IMR-90 (cell line): ENCODE data around the gene KRTAP1-5. TPM values are rescaled to one million over a fixed set of nuclear protein-coding genes. Genes with fewer than 3 reads are reported as not detected.
A peak's percentile ranks its signal among the peaks of the same experiment; 100 is the strongest.

ENCODE experiments used
- ATAC-seq: fragments of 200-7000 bp; cut with Tn5 transposase; 2 replicates; pipeline ENCODE4 v1.9.1; 2020; ENCODE audit warnings: low read depth, mild to moderate bottlenecking, moderate library complexity
- BruUV-seq: library from RNA; stranded (reverse); fragments of 400-500 nt; replicated peaks from 2 replicates; lab custom pipeline; 2021; lab: Mats Ljungman, UMichigan
- CTCF ChIA-PET: fragments of 300-600 bp; formaldehyde crosslinking; extraction: SDS; loops from one replicate; lab custom pipeline; 2021; ENCODE audit warnings: antibody characterized with exemption; lab: Yijun Ruan, JAX
- POLR2A ChIA-PET: fragments of 300-600 bp; sonication (Branson Sonifier 250); formaldehyde crosslinking; loops from one replicate; lab custom pipeline; 2022; ENCODE audit warnings: antibody characterized with exemption; ENCODE audit not compliant: unreplicated experiment; lab: Charles Lee
- DNase-seq: peaks from one replicate; pipeline ENCODE4 v3.0.0; 2013
- H2AFZ ChIP-seq: replicated peaks from 2 replicates; pipeline ENCODE3; 2013; ENCODE audit warnings: low read length, mild to moderate bottlenecking; ENCODE audit not compliant: poor library complexity
- H2AK5ac ChIP-seq: 2 replicates; pipeline ENCODE4 v1.6.1; 2013; ENCODE audit warnings: low read depth, low read length, inconsistent platforms
- H2AK9ac ChIP-seq: replicated peaks from 2 replicates; pipeline ENCODE3; 2013; ENCODE audit warnings: mild to moderate bottlenecking, low read depth, low read length, moderate library complexity; ENCODE audit not compliant: poor library complexity
- H2BK120ac ChIP-seq: 2 replicates; pipeline ENCODE4 v1.6.1; 2013; ENCODE audit warnings: low read depth, low read length, inconsistent platforms
- H2BK15ac ChIP-seq: 3 replicates; pipeline ENCODE4 v1.6.1; 2013; ENCODE audit warnings: low read depth, low read length, inconsistent platforms
- H2BK20ac ChIP-seq: 2 replicates; pipeline ENCODE4 v1.6.1; 2013; ENCODE audit warnings: low read depth, mild to moderate bottlenecking, inconsistent platforms, low read length, moderate library complexity
- H2BK5ac ChIP-seq: 2 replicates; pipeline ENCODE4 v1.6.1; 2013; ENCODE audit warnings: mild to moderate bottlenecking, low read depth, low read length, inconsistent platforms; ENCODE audit not compliant: poor library complexity, severe bottlenecking
- H3K14ac ChIP-seq: replicated peaks from 2 replicates; pipeline ENCODE4 v1.6.1; 2013; ENCODE audit warnings: low read depth, low read length, inconsistent platforms
- H3K18ac ChIP-seq: 2 replicates; pipeline ENCODE4 v1.6.1; 2013; ENCODE audit warnings: low read depth, low read length, control low read depth
- H3K23ac ChIP-seq: 2 replicates; pipeline ENCODE4 v1.6.1; 2013; ENCODE audit warnings: low read depth, low read length, inconsistent platforms
- H3K27ac ChIP-seq: 2 replicates; pipeline ENCODE4 v1.5.1; 2013; ENCODE audit warnings: mild to moderate bottlenecking, control low read depth, low read length; ENCODE audit not compliant: insufficient read depth
- H3K27me3 ChIP-seq: 2 replicates; pipeline ENCODE4 v1.6.1; 2013; ENCODE audit warnings: low read length; ENCODE audit not compliant: control insufficient read depth, insufficient read depth
- H3K36me3 ChIP-seq: 2 replicates; pipeline ENCODE4 v1.6.1; 2013; ENCODE audit warnings: low read length, mixed read lengths; ENCODE audit not compliant: control insufficient read depth, insufficient read depth
- H3K4ac ChIP-seq: 2 replicates; pipeline ENCODE4 v1.6.1; 2013; ENCODE audit warnings: low read depth, low read length, inconsistent platforms
- H3K4me1 ChIP-seq: 2 replicates; pipeline ENCODE4 v1.6.1; 2013; ENCODE audit warnings: low read length, mixed read lengths; ENCODE audit not compliant: control insufficient read depth, insufficient read depth
- H3K4me2 ChIP-seq: 2 replicates; pipeline ENCODE4 v1.6.1; 2013; ENCODE audit warnings: low read depth, mild to moderate bottlenecking, control low read depth, low read length, moderate library complexity
- H3K4me3 ChIP-seq: 2 replicates; pipeline ENCODE4 v1.5.1; 2013; ENCODE audit warnings: low read depth, mild to moderate bottlenecking, control low read depth, low read length, moderate library complexity; ENCODE audit not compliant: insufficient read depth
- H3K56ac ChIP-seq: 2 replicates; pipeline ENCODE4 v1.6.1; 2013; ENCODE audit warnings: low read length, inconsistent platforms; ENCODE audit not compliant: insufficient read depth; ENCODE audit errors: extremely low read depth
- H3K79me1 ChIP-seq, 2 experiments: 2 replicates each; pipeline ENCODE4 v1.6.1; 2013; ENCODE audit warnings: low read length in 2 of 2, inconsistent platforms in 1 of 2, low read depth in 1 of 2
- H3K9ac ChIP-seq: 2 replicates; pipeline ENCODE4 v1.6.1; 2013; ENCODE audit warnings: low read depth, low read length, control low read depth
- H3K9me1 ChIP-seq: 2 replicates; pipeline ENCODE4 v1.6.1; 2013; ENCODE audit warnings: low read length, inconsistent platforms; ENCODE audit not compliant: insufficient read depth
- H3K9me3 ChIP-seq: 2 replicates; pipeline ENCODE4 v1.6.1; 2013; ENCODE audit warnings: low read length; ENCODE audit not compliant: control insufficient read depth, insufficient read depth
- H4K20me1 ChIP-seq: 2 replicates; pipeline ENCODE4 v1.6.1; 2013; ENCODE audit warnings: low read length, inconsistent platforms; ENCODE audit not compliant: insufficient read depth
- H4K5ac ChIP-seq: 2 replicates; pipeline ENCODE4 v1.6.1; 2013; ENCODE audit warnings: mild to moderate bottlenecking, low read depth, low read length, control low read depth
- H4K8ac ChIP-seq, 2 experiments: 2 replicates each; pipeline ENCODE4 v1.6.1; 2013; ENCODE audit warnings: low read depth in 2 of 2, low read length in 2 of 2, control low read depth in 1 of 2, inconsistent platforms in 1 of 2
- H4K91ac ChIP-seq: 2 replicates; pipeline ENCODE4 v1.6.1; 2013; ENCODE audit warnings: low read depth, low read length, inconsistent platforms; ENCODE audit not compliant: insufficient read depth
- BHLHE40 ChIP-seq: fragments of 150-350 bp; IDR thresholded peaks from 2 replicates; pipeline ENCODE4 v1.6.1; 2016; ENCODE audit warnings: mild to moderate bottlenecking, low read depth, low read length
- CEBPB ChIP-seq: IDR thresholded peaks from 2 replicates; pipeline ENCODE4 v1.6.1; 2012; ENCODE audit warnings: low read depth, low read length, improper control_type of control experiment
- CTCF ChIP-seq: conservative IDR thresholded peaks from 2 replicates; pipeline ENCODE4 v1.5.1; 2012; ENCODE audit warnings: mild to moderate bottlenecking, low read depth, low read length, improper control_type of control experiment
- ELK1 ChIP-seq: fragments of 150-350 bp; IDR thresholded peaks from 2 replicates; pipeline ENCODE4 v1.6.1; 2016; ENCODE audit warnings: low read depth, mild to moderate bottlenecking, low read length, moderate library complexity, borderline replicate concordance
- FOS ChIP-seq: fragments of 150-350 bp; IDR thresholded peaks from 2 replicates; pipeline ENCODE4 v1.6.1; 2016; ENCODE audit warnings: low read depth, low read length
- MAFK ChIP-seq: IDR thresholded peaks from 2 replicates; pipeline ENCODE4 v1.6.1; 2012; ENCODE audit warnings: low read depth, low read length, improper control_type of control experiment
- MAZ ChIP-seq: IDR thresholded peaks from 2 replicates; pipeline ENCODE4 v1.6.1; 2012; ENCODE audit warnings: low read depth, mild to moderate bottlenecking, low read length, improper control_type of control experiment, moderate library complexity, borderline replicate concordance
- MXI1 ChIP-seq: IDR thresholded peaks from 2 replicates; pipeline ENCODE4 v1.6.1; 2012; ENCODE audit warnings: low read depth, mild to moderate bottlenecking, low read length, moderate library complexity, borderline replicate concordance
- NFE2L2 ChIP-seq: fragments of 150-350 bp; IDR thresholded peaks from 2 replicates; pipeline ENCODE4 v1.6.1; 2016; ENCODE audit warnings: low read depth, mild to moderate bottlenecking, low read length
- POLR2A ChIP-seq: IDR thresholded peaks from 2 replicates; pipeline ENCODE4 v1.6.1; 2012; ENCODE audit warnings: mild to moderate bottlenecking, low read depth, low read length
- RAD21 ChIP-seq: IDR thresholded peaks from 2 replicates; pipeline ENCODE4 v1.6.1; 2012; ENCODE audit warnings: low read length, improper control_type of control experiment
- RCOR1 ChIP-seq: IDR thresholded peaks from 2 replicates; pipeline ENCODE4 v1.6.1; 2012; ENCODE audit warnings: mild to moderate bottlenecking, low read length, improper control_type of control experiment; ENCODE audit not compliant: insufficient replicate concordance
- RFX5 ChIP-seq: IDR thresholded peaks from 2 replicates; pipeline ENCODE4 v1.8.0; 2012; ENCODE audit warnings: low read depth, mild to moderate bottlenecking, low read length, moderate library complexity
- USF2 ChIP-seq: fragments of 150-350 bp; IDR thresholded peaks from 2 replicates; pipeline ENCODE4 v1.6.1; 2017; ENCODE audit warnings: mild to moderate bottlenecking, antibody characterized with exemption, low read length, low read depth
- WGBS, 2 experiments: methylation state at CpG; one replicate each; pipeline versions ENCODE4 v1.1.5 to v1.1.7; 2013; ENCODE audit warnings: missing lambda C conversion rate in 2 of 2; ENCODE audit not compliant: insufficient read length in 1 of 2; ENCODE audit errors: extremely low coverage in 2 of 2; 5-methylcytosine and 5-hydroxymethylcytosine counted together
- dilution Hi-C: fragments of 300-500 bp; cut with HindIII; formaldehyde crosslinking; loops from one replicate; pipeline ENCODE4 v1.14.3; 2018; ENCODE audit warnings: low sequenced_read_pairs; ENCODE audit not compliant: unreplicated experiment
- in situ Hi-C: fragments of 300-500 bp; cut with MboI; formaldehyde crosslinking; loops from 3 replicates; pipeline ENCODE4 v1.14.3; 2019; ENCODE audit warnings: low sequenced_read_pairs, inconsistent platforms, mixed read lengths
- intact Hi-C: fragments of 100-400 bp; cut with micrococcal nuclease; formaldehyde crosslinking; loops from 2 replicates; pipeline ENCODE4 v1.10.0; 2022
- polyA plus RNA-seq, 3 experiments: library from polyadenylated mRNA; depleted of rRNA; stranded (reverse); fragments of >200 nt; gene quantifications; 2 replicates each; pipeline ENCODE4 v1.2.3, GENCODE V29; 2012; ENCODE audit warnings: low replicate concordance in 1 of 3
- total RNA-seq: library from RNA; depleted of rRNA; stranded (reverse); fragments of >200 nt; gene quantifications from 2 replicates; pipeline ENCODE4 v1.2.3, GENCODE V29; 2012

The KRTAP1-5 gene
- total and polyA plus RNA-seq, 2 of the 4 experiments (the other 2 are of a cell fraction) = 27.0 to 34.8 TPM

- Histone ChIP-seq H3K4me3 (no peak within 1 kb of the TSS), H2AK5ac (peak within 1 kb of the TSS; percentile 91), H4K5ac (peak within 1 kb of the TSS; percentile 91; the same call in 1 of the 2 replicates), H3K4ac (peak within 1 kb of the TSS; percentile 95), H3K23ac (peak within 1 kb of the TSS; percentile 80), H3K9me1 (peaks cover 7% of the 10 kb centered on the region), H3K27ac (peak within 1 kb of the TSS; percentile 21; the same call in 1 of the 2 replicates), H3K4me2 (no peak within 1 kb of the TSS), H2AK9ac (no peak within 1 kb of the TSS), H3K18ac (peak within 1 kb of the TSS; percentile 89; the same call in 1 of the 2 replicates), H3K4me1 (peaks cover 11% of the 10 kb centered on the region; the same call in 1 of the 2 replicates), H3K36me3 (no peaks in the 10 kb centered on the region), H4K20me1 (no peaks in the 10 kb centered on the region), H3K9me3 (no peaks in the 10 kb centered on the region), H3K56ac (peak within 1 kb of the TSS; percentile 31), H4K8ac (peak within 1 kb of the TSS; percentile 33 to 91; a peak in 3 of 4 replicates), H2BK20ac (peak within 1 kb of the TSS; percentile 98), H3K79me1 (no peaks in the 10 kb centered on the region), H3K14ac (peak within 1 kb of the TSS; percentile 89), H2BK5ac (peak within 1 kb of the TSS; percentile 94), H2AFZ (no peak within 1 kb of the TSS), H2BK15ac (peak within 1 kb of the TSS; percentile 95), H3K27me3 (no peaks in the 10 kb centered on the region), H3K9ac (no peak within 1 kb of the TSS), H2BK120ac (peak within 1 kb of the TSS; percentile 97), H4K91ac (peak within 1 kb of the TSS; percentile 90)
- CTCF ChIA-PET = no interaction called here
- in situ Hi-C loops = no loop called here
- POLR2A ChIA-PET = no interaction called here
- intact Hi-C loops = no loop called here
- WGBS, 2 experiments = no CpG with 5 or more reads among the region's 6 CpGs
- no TSS peak for BruUV-seq
- DNase-seq = peak; percentile 98
- dilution Hi-C loops = no loop called here
- ATAC-seq = peak; percentile 64
- TF ChIP-seq BHLHE40 (peak; percentile 77), RCOR1 (peak; percentile 59), USF2 (peak; percentile 17; the same call in 1 of the 2 replicates), FOS (peak; percentile 95), NFE2L2 (peak; percentile 56; the same call in 1 of the 2 replicates), MAZ (no peak), POLR2A (no peak), ELK1 (no peak), CTCF (no peak), CEBPB (peak; percentile 99), MXI1 (no peak), RAD21 (peak; percentile 22), RFX5 (no peak), MAFK (peak; percentile 69)
Measured at GRCh38 chr17:41065829-41066624, 39.0 kb upstream of the KRTAP1-5 start, which contains the start of gene KRTAP2-4. Gene KRTAP2-4 (minus strand): TSS chr17:41065879. CDS start chr17:41065845, 34 bp downstream.
